IPS DF 4.7 (cell line): ENCODE measurements around the gene MTA3.
"Not testable (repeated sequence)": the region's sequence is repeated elsewhere in the genome, so short reads cannot be mapped to it uniquely, and the experiment has no call there.

ENCODE experiments used
- DNase-seq: peaks from one replicate; pipeline ENCODE4 v3.0.0-alpha.2; 2013; ENCODE audit warnings: low spot score; ENCODE audit errors: extremely low read depth

The MTA3 gene

DNA sequence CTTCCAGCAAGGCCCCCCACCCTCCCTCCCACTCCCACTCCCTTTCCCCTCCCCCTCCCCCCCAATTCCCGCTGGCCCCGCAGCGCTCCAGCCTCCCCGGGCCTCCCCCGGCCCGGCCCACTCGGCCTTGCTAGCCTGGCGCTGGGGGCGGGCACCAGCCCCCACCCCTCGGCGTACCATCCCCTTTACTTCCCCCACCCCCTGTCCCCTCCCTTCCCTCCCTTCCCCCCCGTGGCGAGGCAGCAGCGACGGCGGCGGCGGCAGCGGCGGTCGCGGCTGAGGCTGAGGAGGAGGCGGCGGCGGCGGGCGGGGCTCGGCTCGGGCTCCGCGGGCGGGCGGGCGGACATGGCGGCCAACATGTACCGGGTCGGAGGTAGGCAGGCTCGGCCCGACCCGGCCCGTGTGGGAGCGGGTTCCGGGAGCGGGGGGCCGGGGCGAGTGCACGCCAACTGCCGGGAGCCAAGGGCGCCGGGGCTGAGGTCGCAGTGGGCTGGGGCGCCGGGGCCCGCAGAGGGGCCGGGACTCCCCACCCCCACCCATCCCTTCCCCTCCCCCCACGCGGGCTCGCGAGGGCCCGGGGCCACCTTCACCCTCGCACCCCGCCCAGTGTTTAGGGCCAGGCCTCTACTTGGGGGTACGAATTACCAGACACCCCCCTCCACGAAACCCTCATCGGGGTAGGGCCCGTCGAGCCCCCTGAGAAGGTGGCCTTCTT, at the start of gene MTA3:
MTA3 (plus strand) TSS at position 232 of the 715 bp plus-strand sequence; CDS start at position 346, 114 bp downstream.
- DNase-seq = no peak

DNA sequence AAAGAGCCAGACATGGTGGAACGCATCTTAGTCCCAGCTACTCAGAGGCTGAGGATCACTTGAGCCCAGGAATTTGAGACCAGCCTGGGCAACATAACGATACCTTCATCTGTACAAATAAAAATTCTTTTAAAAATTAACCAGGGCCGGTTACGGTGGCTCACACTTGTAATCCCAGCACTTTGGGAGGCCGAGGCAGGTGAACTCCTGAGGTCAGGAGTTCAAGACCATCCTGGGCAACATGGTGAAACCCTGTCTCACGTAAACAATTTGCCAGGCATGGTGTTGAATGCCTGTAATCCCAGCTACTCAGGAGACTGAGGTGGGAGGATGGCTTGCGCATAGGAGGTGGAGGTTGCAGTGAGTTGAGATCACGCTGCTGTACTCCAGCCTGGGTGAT, 48.8 kb upstream of the MTA3 start:
- DNase-seq = no peak

DNA sequence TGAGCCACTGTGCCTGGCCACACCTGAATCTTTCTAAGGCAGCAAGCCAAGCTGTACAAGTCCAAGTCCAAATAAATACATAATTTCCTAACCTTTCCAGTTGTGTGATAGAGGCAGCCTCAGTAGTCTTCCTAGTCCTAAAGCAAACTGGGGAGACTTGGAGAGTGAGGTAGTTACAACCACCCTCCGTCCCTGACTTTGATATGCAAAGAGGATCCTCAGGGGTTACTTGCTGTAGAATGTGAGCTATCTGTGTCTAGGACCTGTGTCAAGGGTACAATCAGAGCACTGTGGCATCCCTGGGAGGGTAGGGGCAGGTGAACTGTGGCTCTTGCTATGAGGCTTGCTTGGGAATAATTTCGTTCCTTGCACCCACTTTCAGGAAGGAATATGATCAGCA, 46.4 kb upstream of the MTA3 start:
- no peak for DNase-seq

DNA sequence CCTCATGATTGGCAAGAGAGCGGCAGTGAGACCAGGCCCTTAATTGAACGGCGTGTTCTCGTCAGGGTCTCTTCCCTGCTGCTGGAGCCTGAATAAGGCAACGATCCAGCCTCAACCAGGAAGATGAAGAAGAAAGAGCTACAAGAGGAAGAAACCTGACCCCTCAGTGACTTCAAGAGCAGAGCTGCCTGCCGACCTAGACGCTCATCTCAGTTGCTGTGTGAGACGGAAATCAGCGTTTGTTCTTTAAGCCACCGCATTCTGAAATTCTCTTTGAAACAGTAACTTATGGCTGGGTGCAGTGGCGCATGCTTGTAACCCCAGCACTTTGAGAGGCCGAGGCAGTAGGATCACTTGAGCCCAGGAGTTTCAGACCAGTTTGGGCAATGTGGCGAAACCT, 45.1 kb upstream of the MTA3 start:
- no peak for DNase-seq

DNA sequence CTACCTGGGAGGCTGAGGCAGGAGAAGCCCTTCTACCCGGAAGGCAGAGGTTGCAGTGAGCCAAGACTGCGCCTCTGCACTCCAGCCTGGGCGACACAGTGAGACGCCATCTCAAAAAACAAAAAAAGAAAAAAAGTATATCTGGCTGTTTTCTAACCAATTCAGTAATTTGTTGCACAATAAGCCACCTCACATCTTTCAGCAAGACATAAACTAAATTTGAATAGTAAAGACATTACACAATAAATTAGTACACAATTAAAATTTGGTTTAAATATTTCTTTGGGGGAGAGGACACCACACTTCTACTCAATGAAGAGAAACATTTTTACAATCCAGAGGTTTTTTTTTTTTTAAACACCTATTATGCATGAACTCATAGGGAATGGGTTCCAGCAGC, 36.0 kb upstream of the MTA3 start:
- DNase-seq = no peak

DNA sequence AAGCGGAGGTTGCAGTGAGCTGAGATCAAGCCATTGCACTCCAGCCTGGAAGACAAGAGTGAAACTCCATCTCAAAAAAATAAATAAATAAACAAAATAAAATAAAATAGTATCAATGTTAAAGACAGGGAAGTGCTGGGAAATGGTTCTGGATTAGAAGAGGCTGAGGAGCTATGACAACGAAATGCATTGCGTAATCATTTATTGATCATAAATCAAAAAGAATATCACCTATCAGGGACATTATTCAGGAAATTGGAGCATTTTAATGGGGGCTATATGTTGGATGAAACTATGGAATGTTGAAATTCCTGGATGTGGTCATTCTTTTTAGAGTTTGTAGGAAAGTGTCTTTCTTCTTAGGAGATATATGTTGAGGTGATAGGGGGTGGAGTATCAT, 30.9 kb upstream of the MTA3 start:
- no peak for DNase-seq

DNA sequence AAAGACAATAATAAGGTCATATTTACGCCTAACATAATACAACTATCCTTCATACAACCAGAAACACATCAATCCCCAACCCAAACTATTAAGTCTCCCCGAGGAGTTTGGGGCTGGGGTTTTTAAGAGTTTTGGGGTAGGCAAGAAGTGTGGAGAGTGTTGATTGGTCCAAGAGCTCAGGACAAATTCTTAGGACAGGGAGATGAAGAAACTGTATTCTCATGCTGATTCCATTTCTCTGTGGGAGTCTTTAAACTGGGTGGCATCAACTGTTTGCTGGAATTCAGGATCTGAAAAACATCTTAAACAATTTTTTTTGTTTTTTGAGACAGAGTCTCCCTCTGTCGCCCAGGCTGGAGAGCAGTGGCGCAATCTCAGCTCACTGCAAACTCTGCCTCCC, 25.6 kb upstream of the MTA3 start:
- no peak for DNase-seq

DNA sequence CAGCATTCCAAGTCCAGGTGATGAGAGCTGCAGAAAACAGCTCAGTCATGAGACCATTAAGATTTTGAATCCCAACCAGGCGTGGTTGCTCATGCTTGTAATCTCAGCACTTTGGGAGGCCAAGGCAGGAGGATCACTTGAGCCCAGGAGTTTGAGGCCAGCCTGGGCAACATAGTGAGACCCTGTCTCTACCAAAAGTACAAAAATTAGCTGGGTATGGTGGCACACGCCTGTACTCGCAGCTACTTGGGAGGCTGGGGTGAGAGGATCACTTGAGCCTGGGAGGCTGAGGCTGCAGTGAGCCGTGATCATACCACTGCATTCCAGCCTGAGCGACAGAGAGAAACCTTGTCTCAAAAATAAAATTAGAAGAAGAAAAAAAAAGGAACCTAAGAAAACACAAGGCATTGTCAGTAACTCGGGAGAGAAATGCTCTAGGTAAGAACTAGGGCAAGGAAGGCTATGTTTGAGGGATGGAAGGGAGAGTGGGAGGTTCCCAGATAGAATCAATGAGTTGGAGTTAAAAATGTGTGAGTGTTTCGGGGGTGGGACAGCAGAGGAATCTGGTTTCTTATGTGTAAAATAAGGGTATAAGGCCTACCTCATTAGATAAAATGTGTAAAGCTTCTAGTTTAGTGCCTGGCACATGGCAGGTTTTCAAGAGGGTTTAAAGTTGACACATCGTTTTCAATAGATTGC, 23.3 kb upstream of the MTA3 start:
- DNase-seq = no peak

DNA sequence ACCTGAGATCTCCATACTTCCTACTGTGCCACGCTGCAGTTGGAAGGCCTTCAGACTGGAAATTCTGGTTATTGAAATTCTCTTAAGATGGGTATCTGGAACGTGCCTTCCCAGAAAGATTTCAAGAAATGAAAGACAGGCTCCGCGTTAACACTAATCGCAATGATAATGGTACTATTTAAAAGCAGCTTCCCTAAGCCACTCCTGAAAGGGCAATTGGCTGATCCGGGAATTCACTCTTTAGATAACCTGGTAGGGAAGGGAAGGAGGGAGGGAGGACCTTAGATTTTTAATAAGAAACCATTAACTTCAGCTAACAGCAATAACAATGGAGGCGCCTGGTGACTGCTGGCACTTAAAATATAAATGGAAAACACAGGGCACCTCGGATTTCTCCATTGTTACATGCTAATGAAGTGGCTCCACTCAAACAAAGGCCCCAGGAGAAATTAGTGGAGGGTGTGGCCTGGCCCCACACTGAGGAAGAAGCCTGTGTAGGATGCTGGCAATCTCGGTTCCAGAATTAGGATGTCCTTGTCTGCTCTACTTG, 22.5 kb upstream of the MTA3 start:
- no peak for DNase-seq

DNA sequence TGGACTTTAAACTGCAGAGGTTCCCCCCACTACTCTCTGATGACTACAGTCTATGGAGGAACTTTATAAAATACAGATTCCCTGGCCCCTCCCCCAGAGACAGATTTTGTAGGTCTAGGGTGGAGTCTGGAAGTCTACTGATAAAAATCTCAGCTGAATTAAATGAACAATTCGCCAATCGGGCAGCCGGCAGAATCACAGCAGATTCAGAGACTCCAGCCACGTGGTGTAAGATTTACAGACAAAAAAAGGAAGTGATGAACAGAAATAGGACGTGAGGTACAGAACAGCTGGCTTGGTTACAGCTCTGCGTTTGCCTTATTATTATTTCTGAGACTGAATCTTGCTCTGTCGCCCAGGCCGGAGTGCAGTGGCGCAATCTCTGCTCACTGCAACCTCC, 21.4 kb upstream of the MTA3 start:
- no peak for DNase-seq

DNA sequence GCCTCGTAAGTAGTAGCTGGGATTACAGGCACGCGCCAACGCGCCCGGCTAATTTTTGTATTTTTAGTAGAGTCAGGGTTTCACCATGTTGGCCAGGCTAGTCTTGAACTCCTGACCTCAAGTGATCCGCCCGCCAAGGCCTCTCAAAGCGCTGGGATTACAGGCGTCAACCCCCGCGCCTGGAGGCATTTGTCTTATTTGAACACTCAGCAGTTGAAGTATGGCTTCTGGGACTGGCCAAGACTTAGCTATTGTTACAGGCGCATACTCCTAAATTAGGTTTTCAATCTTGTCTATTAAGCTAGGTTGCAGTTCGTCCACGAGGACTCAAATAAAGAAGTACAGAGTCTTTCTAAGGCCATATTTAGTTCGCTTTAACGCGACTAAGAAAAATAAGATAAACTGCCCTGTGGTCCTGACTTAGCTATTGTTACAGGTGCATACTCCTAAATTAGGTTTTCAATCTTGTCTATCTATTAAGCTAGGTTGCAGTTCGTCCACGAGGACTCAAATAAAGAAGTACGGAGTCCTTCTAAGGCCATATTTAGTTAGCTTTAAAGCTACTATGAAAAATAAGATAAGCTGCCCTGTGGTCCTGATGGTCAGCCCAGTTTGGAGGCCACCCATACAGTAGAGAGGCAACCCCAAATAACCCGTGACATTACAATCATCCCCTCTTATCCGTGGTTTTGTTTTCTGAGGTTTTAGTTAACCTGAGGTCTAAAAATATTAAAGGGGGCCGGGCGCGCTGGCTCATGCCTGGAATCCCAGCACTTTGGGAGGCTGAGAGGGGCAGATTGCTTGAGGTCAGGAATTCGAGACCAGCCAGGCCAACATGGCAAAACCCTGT, 20.8 kb upstream of the MTA3 start:
- no peak for DNase-seq

DNA sequence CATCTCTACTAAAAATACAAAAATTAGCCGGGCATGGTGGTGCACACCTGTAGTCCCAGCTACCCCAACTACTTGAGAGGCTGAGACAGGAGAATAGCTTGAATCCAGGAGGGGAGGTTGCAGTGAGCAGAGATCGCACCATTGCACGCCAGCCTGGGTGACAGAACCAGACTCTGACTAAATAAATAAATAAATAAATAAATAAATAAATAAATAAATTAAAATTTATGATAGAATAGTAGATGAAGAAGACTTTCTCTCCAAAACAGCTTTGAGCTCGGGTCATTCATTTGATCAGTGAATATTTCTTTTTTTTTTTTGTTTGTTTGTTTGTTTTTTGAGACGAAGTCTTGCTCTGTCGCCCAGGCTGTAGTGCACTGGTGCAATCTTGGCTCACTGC, 17.6 kb upstream of the MTA3 start:
- no peak for DNase-seq

DNA sequence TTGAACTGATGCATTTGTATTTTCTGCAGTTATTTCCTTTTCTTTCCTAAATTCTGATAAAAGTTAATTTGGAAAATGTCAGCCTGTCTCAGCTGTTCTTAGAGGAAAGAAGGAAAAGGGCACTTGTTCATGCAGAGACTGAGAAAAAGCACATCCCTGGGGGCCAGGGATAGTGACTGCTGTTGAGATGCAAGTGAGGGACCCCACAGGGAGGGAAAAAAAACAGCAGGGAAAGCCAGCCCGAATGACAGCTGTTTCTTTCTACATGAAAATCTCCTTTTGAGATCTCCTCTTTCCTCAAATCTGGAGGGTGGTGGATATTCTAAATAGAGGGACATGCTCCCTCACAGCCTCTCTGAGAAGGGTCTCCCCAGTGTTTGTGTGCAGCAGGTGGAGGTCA, 14.0 kb upstream of the MTA3 start:
- DNase-seq = no peak

DNA sequence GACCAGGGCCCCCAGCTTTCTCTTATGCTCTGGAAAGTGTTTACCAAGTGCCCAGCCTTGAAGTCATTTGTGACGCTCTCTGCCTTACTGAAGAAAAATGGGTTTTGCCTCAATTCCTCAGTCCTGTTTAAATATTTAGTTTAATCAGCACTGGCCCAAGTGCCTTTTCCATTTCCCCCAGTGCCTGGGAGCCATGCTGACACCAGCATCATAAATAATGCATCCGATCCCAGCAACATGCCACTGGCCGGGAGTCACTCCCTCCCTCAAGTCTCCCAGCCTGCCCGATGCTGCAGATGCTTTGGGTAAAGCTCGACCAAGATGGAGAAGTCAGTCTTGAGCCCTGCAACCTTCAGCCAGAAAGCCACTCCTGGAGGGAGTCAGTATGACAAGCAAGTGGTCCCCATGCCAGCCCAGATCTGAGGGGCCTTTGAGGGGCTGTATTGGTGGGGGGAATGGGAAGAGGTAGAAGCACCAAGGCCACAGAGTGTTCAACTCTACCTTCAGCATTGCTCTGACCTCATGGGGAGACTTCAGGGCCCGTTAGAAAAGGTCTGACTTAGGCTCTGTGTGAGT, 12.0 kb upstream of the MTA3 start:
- no peak for DNase-seq

DNA sequence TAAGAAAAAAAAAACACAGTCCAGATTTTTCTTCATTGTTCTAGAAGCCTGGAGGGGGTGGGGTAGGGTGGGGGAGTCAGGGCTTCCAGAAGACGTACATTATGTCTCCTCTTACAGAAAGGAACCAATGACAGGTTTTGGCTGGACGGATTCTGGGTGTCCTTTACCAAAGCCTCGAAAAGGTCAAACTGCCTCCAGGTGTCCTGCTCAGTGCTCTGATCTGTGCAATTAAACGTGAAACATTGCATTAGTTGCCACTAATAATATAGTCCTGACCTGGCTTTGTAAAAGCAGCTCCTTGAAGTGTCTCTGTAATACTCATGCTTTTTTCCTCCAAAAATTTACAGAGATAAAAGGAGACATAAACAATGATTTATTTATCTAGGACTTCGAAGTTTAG, 11.1 kb upstream of the MTA3 start:
- no peak for DNase-seq

DNA sequence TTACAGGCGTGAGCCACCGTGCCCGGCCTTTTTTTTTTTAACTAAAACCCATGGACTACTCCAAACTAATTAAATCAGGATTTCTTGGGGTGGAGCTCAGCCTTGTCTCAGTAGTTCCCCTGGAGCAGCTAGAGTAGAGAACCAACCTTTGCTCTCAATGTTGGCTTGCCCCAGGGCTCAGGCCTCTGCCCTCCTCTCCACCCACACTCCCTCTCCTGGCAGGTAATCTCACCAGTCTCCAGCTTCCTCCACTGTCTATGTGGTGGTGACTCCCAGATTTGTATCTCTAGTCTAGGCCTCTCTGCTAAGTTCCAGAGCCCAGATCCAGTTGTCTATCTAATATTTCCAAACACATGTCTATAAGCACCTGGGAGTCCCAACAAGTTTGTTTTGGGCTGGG, 9.6 kb upstream of the MTA3 start:
- DNase-seq = no peak

DNA sequence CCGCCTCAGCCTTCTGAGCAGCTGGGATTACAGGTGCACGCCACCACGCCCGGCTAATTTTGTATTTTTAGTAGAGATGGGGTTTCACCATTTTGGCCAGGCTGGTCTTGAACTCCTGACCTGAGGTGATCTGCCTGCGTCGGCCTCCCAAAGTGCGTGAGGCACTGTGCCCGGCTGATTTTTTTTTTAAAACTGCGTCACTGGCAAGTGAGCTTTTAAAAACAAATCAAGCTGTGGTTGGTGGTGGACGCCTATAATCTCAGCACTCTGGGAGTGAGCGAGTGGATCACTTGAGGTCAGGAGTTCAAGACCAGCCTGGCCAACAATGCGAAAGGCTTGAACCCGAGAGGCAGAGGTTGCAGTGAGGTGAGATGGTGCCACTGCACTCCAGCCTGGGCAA, 8.3 kb upstream of the MTA3 start:
- DNase-seq = not testable (repeated sequence)

DNA sequence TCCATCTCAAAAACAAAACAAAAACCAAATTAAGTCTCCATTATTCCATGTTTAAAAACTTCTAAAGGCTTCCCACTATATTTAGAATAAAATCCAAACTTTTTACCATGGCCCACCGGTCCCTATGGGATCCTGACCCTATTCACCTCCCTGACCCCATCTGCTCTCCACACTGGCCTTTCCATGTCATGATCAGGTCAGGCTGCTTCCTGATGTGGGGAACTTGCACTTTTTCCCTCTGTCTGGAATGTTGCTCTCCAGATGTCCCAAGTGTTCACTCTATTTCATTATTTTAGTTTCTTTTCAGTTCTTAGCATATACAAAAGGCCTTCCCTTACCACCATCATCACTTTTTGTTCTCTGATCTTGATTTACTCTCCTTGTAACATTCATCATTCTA, 7.5 kb upstream of the MTA3 start:
- no peak for DNase-seq

DNA sequence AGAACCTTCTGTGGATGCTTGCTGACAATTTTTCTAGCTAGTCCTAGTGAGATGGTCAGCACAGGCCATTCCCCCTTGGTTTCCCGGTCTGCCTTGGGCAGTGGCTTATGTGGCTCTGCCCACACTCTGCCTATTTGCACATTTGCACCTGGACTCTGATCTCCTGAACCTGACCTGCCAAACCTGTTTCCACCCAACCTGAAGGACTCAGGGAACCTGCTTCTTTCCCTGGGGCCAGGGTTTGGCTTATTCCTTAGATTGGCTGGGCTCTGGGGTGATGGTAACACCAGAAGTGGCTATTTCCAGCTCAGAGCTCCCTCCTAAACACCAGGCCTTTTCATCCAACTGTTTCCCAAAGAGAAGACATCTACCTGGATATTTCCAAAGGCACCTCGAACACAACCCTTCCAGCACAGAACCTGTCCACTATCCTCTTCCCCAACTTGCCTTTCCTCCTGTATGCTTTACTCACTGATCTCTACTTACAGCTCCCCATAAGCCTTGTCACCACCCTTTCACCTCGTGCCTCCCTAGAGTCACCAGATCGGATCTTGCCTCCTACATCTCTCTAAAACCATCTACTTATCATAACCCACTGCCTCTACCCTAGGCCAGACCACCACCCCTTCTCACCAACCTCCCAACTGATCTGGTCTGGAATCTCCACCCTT, 5.8 kb upstream of the MTA3 start:
- DNase-seq = no peak

DNA sequence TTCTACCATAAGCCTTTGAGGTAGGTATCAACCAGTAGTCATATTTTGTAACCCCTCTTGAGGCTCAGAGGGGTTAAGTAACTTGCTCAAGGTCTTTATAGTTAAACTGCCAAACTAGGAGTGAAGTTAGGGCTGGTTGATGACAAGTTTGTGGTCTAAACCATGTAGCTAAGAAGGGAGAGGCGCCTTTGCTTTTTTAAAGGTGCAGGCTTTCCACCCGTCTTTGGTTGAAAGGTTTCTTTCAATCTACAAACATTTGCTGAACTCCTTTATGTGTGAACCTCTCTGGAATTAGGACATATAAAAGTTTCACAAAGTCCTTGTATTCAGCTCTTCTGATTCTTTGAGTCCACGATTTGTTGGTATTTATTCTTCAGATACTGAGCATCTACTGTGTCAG, 2.4 kb upstream of the MTA3 start:
- no peak for DNase-seq

DNA sequence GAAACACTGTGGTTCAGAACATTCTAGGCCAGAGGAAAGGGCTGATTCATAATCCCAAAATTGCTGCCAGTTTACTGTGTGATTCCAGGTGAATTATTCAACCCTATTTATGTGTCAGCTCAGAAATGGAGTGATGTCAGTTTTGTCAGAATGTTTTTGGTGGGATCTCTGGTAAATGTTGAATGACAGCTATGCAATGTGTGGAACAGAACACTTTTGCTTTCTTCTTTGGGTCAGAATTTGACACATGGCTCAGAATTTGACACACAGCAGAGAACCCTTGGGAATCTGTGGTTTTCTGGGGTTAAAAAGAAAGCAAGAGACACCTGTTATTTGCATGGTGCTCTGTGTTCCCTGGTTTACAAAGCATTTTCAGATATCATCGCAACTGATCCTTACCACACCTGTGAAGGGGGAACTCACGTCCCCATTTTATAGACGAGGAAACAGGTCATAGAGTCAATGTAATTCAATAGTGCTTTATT, 1.6 kb upstream of the MTA3 start:
- no peak for DNase-seq
